HG03439 (cell line): ENCODE results near the gene CD93.

Experiments
- ATAC-seq: cut with Tn5 transposase; IDR thresholded peaks from one replicate; pipeline ENCODE4 v1.9.1; 2021; ENCODE audit warnings: mild to moderate bottlenecking, moderate library complexity; ENCODE audit not compliant: unreplicated experiment

CD93 gene, protein sequence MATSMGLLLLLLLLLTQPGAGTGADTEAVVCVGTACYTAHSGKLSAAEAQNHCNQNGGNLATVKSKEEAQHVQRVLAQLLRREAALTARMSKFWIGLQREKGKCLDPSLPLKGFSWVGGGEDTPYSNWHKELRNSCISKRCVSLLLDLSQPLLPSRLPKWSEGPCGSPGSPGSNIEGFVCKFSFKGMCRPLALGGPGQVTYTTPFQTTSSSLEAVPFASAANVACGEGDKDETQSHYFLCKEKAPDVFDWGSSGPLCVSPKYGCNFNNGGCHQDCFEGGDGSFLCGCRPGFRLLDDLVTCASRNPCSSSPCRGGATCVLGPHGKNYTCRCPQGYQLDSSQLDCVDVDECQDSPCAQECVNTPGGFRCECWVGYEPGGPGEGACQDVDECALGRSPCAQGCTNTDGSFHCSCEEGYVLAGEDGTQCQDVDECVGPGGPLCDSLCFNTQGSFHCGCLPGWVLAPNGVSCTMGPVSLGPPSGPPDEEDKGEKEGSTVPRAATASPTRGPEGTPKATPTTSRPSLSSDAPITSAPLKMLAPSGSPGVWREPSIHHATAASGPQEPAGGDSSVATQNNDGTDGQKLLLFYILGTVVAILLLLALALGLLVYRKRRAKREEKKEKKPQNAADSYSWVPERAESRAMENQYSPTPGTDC

DNA sequence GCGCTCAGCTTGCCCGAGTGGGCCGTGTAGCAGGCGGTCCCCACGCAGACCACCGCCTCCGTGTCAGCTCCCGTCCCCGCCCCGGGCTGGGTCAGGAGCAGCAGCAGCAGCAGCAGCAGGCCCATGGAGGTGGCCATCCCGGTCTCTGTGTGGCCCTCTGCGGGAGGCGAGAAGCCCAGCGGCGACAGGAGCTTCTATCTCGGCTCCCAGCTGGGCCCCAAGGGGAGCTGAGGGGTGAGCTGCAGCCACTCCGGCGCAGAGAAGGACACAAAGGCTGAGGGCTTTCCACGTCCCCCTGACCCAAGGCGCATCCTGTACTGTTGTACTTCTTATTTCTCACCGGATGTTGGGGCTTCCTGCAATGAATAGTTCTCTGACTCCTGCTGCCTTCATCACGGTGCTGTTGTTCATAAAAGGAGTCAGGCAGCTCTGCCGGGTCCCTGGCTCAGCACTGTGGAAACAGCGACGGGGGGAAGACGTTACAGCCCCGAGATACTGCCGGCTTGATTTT lies at the start of gene CD93:
TSS of gene CD93 (minus strand) at position 269 of the 511 bp plus-strand sequence. CDS start at position 137, 132 bp downstream.
- ATAC-seq = no peak

DNA sequence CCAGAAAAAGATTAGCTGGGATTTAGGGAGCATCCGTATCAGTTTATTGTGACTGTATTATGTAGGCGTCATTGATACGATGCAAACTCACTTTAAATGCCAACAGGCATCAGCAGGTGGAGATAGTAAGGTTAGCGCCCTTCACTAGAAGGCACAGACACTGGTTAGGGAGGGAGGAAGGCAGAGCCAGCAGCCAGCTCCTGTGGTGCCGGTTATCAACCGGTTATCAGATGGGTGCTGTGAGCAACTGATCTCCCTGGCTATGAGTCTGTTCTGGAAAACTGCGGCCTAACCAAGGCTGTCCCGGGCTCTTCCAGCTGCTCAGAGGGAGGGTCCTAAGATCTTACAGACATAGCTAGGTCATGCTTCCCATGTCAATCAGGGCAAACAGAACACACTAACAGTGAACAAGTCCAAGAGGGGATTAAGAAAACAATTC lies 47.5 kb upstream of the CD93 start:
- ATAC-seq = no peak

DNA sequence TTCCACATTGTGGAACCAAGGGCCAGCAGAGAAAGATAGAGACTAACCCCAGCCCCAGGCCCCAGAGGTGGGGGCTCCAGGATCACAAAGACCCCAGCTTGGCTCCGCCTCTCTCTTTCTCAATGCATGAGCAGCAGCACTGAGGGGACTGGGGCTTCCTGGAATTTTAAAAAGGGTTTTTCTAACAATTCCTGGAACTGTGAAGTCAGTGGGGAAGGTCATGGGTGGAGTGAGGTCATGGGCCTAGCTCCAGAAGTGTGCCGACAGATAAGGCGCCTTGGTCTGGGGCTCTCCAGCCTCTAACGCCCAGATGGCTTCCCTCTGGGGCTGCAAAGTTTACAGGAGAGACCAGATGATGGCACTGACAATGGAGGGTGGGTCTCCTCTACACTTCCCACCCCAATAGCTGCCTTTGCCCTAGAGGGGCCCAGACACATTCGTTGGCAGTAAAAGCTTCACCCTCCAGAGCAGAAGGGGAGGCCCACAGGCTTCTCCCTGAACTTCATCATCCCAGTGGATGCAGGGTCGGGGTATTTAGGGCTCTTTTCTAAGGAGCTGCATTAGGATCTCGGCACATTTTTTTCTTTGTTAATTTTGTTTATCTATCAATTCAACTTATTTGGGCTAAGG lies 46.9 kb upstream of the CD93 start:
- no peak for ATAC-seq

DNA sequence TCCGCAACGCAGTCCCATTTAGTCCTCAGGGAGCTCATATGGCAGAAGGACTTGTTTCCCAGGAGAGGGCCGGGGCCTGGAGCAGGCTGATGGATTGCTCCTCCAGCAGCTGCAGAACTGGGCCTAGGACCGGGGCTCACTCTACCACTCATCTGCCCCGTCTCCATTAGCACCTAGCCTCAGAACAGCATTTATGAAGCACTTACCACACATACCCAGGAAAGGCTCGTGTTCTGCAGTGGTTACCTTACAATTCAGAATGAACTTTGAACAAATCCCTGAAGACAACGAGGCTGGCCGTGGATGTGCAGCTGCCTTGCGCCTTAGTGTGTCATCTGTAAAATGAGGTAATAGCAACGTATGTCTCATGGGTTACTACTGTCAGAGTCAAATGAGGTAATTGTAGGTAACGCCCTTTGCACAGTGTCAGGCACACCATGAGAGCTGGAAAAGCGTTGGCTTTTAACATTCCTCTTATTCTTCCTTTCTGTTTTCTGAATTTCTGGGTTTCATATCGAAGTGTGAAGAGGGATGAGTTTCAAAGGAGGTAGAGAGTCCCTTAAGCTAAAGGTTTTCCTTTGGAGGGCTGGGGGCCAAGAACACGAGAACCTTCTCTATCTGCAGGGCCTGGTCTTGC lies 46.3 kb upstream of the CD93 start:
- ATAC-seq = no peak

DNA sequence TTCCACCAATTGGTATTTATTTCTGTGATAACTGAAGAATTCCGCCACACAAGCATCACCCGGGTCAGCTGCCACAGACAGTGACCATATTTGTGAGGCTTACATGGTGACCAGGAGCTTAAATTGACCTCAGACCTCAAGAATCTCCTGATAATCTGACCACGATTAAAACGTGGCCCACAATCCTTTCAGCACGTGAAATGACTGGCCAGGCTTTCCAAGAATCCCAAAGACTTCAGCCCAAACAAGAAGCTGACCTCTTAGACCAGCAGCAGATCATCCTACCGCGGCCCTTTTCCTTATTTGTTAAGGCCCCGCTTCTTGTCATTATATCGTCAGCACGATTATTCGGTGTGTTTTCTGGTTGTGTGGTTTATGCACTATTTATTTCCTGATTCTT lies 45.6 kb upstream of the CD93 start:
- ATAC-seq = no peak

DNA sequence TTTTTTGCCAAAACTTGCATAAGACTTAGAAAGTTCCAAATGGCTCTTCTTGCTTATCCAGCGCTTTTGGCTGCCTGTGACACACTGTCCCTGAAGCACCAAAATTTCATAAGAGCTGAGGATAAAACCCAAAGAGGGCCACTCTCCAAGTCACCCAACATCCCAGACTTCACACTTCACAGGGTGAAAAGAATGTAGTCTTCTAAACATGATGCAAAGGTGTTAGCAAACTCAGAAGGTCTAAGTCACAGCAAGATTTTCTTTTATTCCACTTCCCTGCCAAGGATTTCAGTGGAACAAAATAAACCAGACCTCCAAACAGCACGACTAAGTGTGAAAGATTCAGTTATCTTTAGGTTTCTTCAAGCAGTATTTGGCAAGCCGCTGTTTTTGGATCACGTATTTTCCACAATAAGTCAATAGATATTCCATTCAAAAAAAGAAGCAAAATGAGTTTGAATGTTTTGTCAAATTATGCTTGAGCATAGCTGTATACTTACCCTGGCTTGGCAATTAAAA lies 44.6 kb upstream of the CD93 start:
- no peak for ATAC-seq

DNA sequence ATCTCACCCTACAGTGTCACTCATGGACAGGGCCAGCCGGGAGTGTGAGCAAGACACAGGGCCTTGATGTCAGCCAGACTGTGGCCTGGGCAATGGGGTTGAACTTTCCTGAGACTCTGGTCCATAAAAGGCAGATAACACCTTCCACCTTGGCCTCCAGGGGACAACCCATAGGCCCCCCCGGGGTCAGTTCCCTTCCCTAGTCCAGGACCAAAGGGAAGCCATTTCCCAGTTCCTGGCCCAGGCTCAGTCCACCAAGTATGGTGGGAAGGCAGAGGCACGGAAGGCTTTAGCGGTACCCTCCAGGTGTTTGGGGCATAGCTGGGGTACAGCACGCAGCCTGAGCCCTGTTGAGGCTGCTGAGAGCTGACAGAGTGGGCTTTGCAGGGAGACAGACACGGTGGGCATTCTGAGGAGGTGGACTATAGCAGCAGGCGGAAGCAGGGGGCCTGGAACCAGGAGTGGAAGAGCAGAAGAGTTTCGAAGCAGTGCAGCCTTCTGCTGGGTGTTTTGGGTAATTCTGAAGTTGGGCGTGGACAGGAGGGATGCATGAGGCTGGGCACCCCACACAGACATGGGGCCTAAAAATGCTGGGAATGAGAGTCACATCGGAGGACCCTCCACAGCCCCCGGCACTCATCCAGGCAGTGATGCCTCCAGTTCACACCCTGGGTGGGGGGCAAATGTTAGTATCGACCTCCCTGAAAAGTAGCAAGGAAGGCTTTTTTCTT lies 43.9 kb upstream of the CD93 start:
- ATAC-seq = no peak

DNA sequence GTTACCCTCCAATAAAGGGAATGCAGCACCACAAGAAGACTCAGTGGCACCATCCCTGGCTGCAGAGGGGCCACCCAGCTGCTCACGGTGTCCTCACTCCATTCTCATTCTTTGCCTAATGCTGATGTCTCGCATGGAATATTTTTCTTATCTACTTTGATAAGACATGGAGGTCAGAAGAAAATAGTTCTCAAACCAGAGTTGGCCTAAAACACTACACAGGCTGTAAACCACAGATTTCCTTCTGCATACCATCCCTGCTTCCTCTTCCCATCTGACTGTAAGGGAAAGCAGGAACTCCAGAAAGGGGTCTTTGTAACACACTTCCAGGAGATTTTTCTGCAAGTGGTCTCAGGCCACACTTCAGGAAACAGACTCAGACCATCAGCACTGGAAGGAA lies 43.1 kb upstream of the CD93 start:
- no peak for ATAC-seq

DNA sequence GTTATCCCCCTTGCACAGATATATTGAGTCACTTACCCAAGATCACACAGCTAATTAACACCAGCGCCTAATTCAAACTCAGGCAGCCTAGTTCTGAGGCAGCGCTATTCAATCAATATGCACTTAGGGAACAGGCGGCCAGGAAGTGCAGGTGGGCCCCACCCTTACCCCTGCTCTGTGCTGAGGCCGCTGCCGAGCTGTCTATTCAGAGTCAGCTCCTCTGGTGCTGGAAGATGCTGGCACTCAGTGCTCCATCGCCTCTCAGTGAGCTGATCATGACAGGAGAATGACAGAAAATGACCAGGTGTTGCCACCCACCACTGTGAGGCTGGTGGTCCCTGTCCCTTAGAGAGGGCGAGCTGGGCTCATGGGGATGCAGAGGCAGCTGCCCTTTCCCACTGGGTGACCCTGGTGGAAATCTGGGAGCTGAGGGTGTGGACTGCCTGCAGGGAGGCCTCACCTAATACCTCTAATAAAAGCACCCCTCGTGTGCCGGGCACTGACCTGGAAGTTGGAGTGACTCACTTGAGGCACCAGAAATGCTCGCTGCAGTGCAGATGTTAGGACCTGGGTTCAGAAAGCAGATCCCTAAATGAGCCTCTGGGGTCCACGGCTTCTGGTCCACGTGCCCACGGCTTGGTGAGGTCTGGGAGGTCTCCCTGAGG lies 42.5 kb upstream of the CD93 start:
- no peak for ATAC-seq

DNA sequence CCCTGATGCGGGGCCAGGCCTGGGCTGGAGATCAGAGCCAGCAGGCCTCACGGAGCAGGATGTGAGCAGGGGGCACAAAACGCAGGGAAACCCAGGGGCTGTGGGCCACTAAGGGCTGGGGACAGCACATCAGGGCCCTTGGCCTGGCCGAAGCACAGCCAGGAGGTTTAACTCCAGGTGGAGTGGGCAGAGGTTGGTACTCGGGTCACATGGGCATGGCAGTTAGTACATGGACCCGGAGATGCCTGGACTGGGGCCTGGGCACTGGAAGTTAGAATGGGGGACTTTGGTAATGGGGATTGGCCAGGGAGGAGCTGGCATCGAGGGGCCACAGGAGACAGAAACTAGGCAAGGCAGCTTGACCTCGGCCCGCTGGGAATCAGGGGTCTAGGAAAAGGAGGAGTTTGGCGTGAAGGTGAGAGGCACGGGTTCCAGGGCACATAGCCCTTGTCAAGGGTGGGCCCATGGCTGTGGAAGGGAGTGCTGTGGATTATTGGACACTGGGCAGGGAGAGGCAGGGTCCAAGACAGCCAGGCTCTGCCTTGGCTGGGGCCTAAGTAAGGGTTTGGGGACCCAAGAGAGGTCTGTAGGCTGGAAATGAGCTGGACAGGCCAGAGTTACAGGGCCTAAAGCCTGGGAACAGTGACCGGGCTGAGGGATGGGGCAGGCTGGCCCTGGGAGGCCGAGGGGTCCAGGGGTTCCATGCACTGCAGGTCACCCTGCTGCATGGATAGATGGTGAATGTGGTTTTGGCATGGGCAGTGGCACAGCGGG lies 41.6 kb upstream of the CD93 start:
- no peak for ATAC-seq

DNA sequence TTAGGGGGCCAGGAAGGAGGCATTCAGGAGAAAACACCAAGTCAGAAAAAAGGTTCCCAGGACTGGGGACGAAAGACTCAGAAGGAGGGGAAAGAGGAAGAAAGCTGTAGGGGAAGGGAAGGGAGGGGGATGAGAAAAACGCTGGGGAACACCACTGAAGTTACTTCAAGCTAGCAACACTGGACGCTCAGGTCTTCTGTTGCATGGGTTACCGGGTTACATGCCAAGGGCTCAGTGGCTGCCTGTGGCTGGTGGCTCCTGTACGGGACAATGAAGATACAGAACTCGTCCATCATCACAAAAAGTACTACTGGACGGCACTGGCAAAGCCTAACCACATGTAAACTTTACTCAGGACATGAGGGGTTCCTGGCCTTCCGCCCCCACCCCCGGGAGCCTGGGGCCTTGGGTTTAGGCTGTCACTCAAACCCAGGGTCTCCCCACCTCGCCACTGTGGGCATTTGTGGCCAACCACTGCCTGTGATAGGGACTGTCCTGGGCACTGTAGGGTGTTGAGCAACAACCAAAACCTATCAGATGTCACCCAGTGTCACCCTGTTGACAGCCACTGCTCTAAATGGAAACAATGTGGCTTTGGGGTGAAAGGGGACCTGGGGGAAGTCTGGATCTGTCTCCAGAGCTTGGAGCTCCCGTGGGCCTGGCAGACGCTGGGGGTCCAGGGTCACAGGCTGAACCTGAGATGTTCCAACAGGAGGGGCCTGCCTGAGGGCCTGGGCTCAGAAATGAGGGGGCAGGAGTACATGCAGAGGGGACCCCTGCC lies 40.3 kb upstream of the CD93 start:
- no peak for ATAC-seq

DNA sequence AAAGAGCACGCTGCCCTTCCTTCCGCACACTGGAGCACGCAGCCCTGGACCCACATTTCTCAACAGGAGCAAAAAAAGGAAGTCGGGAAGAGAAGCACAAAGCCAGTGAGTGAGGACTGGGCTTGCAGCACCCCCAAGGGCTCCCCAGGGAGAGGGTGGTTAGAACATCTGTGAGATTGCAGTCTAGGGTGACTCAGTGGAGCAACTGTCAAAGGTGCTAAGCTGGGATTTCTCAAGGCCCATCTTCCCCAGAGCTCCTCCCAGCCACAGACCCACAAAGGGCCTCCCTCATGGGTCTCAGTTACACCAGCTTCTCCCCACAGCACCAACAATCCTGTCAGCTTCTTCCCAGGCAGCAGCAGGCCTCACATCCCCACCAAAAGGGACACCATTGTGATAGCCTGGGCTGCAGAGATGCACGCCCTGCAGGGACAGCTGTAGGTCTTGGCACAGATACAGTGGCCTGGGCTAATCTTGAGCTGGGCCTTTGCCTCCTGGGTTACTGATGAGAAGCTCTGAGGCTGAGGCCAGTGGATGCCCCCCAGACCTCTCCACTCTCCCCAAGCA lies 39.6 kb upstream of the CD93 start:
- ATAC-seq = no peak

DNA sequence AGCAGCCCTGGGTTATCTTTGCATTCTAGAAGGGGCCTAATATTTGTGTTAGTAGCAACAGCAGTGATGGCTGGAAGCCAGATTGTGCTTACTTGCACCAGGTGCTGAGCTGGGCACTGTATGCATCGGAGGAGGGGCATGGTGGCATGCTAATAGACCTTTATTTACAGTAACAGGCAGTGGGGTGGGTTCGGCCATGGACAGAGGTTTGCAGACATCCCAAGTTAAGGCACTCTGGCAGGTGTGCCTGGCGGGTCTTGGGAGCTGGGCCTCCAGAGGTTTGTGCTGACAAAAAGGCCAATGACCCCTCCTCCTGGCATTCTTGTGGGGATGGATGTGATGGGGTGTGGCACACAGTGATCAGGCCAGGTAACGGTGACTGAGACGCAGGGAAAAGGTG lies 39.0 kb upstream of the CD93 start:
- no peak for ATAC-seq

DNA sequence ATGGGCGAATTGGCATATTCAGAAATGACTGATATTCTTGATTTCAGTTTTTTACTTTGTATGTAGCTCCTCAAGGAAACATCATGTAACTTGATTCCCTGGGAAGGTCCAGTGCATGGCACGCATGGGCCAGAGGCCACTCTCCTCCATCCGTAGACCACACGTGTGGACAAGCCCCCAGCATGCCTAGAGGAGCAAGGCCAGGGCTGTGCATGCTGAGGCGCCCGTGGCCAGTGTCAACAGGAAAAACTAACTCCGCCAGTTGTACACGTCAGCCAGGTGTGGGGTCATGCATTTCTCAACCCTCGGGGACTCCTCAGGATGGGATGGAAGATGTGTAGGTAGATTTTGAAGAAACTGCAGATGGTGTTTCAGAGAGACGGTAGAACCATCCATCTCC lies 37.8 kb upstream of the CD93 start:
- no peak for ATAC-seq

DNA sequence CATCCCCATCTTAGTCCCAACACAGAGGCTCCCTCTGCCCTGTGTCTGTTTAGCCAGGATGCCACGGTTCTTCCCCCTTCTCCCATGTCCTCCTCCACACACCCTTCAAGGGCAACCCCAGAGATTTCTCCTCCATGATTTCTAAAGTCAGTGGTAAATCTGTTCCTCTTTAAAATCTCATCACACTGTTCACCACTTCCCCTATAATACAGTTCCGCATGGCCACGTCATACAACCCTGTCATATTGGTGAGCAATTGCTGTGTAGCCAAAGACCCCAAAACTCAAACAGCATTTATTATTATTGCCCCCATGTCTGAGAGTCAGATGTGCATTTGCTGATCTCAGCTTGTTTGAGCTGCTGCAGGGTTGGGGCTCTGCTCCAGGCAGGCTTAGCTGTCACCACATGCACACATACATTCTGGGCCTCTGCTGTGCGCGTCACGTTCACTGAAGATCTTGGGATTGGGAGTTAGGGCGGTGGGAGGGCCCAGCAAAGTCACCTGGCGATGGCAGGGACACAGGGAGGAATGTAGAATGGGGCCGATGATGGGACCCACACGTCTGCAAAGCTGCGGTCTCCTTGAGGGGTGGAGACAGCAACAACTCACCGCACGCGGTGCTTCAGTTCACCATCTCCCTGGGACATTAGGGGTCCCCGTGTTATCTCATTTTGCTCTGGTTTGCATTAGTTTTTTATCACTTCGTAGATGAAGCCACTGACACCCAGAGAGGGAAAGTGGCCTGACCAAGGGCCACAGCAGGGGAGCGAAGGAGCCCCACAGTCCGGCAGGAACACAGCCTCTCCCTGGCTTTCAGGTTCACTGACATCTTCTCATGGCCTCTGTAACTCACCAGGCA lies 36.9 kb upstream of the CD93 start:
- no peak for ATAC-seq

DNA sequence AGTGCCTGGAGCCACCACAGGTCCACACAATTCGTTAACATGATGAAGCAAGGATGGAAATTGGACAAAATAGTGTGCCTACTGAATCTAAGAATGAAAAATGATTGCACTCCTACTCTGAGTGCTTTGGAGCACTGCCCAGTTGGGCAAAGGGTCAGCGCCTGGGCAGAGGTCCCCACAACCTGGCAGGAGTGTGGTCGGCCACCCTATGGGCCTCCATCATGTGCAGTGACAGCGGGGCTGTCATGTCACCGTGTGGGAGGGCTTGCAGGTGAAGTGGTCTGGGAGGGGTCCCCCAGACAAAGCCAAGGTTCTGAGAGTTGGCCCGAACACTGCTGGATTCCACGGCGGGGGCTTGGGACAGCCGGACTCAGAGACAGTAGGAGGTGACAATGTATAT lies 36.2 kb upstream of the CD93 start:
- ATAC-seq = no peak

DNA sequence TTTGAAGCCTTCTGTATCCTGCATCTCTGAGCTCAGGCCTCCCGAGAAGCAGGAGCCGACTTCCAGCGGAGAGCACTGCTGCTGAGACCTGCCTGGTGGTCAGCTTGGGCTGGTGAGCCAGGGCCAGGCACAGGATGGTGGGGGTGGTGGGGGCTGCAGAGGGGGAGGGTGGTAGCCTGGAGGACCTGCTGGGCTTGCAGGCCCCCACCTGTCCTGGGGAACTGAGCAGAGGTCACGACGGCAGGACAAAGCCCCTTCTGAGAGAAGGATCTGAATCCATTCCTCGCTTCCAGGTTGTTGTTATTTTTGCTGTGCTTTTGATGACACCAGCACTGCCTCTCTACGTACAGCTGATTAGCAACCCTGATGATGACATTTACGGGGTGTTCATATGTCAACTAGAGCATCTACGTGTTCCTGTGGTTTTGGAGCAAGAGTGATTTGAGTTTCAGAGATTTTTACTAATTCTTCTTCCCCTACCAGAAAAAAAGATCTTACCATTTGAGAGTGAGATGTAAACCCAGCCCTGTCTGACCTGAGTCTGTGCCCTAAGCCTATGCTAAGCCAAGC lies 35.7 kb upstream of the CD93 start:
- no peak for ATAC-seq
